Breast epithelium (tissue), 3 donors: ENCODE data around the gene RPS6KB2.

Source experiments
- POLR2A ChIP-seq: fragments of 450-650 bp; IDR thresholded peaks from one replicate; pipeline ENCODE4 v1.6.1; 2016; ENCODE audit warnings: antibody characterized with exemption, mild to moderate bottlenecking, moderate library complexity
- POLR2AphosphoS5 ChIP-seq, 3 donors: sonication (generic); formaldehyde crosslinking; IDR thresholded peaks; one replicate each; pipeline ENCODE4 v1.6.1; 2017; ENCODE audit warnings: antibody characterized with exemption in 3 of 3
- TF ChIP-seq, protein P1 (sequence below), 3 donors: fragments of 450-650 bp; IDR thresholded peaks; one replicate each; pipeline ENCODE4 v1.5.1; 2016 to 2017; ENCODE audit warnings: antibody characterized with exemption in 3 of 3, mild to moderate bottlenecking in 3 of 3, moderate library complexity in 3 of 3

DNA sequence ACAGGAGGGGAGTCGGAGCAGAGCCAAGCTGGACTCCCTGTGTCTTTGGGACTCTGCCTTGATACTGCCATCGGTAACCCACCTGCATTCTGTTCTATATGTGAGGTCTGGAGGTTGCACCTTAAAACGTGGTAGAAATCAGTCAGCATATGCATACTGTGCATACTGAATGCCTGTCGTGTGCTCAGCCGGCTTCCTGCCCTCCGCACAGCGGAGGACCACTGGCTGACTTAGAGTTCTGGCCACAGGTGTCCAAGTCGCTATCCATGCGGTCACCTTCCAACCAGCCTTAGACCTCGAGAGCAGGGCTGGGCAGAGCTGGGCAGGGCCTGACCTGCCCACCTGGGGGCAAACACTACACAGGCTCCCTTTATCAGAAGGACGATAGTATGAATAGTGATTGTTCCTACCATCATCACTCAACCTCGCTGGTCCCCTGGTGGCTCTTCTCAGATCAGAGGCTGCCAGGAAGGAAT, 20.6 kb upstream of the RPS6KB2 start:
- TF ChIP-seq, protein P1, sequence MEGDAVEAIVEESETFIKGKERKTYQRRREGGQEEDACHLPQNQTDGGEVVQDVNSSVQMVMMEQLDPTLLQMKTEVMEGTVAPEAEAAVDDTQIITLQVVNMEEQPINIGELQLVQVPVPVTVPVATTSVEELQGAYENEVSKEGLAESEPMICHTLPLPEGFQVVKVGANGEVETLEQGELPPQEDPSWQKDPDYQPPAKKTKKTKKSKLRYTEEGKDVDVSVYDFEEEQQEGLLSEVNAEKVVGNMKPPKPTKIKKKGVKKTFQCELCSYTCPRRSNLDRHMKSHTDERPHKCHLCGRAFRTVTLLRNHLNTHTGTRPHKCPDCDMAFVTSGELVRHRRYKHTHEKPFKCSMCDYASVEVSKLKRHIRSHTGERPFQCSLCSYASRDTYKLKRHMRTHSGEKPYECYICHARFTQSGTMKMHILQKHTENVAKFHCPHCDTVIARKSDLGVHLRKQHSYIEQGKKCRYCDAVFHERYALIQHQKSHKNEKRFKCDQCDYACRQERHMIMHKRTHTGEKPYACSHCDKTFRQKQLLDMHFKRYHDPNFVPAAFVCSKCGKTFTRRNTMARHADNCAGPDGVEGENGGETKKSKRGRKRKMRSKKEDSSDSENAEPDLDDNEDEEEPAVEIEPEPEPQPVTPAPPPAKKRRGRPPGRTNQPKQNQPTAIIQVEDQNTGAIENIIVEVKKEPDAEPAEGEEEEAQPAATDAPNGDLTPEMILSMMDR (IDR thresholded peaks at IDR 0.05) = no peak
- TF ChIP-seq POLR2A (no peak), POLR2AphosphoS5 (IDR thresholded peaks at IDR 0.05) (no peak)
